Upper lobe of left lung (tissue), 4 donors: Measurements from ENCODE around the gene MPPED2.

Experiments used
- CTCF ChIP-seq, 6 experiments: fragments of 450-650 bp in 4 of 6; fragments of 200-600 bp in 2 of 6; sonication (generic) in 2 of 6; IDR thresholded peaks; one replicate each; pipeline ENCODE4 v1.5.1; 2016 to 2019; ENCODE audit warnings: antibody characterized with exemption in 6 of 6
- EP300 ChIP-seq, 4 donors: sonication (generic); formaldehyde crosslinking; IDR thresholded peaks; one replicate each; pipeline ENCODE4 v1.5.1; 2017; ENCODE audit warnings: antibody characterized with exemption in 4 of 4, control low read depth in 2 of 4
- POLR2A ChIP-seq, 4 donors: fragments of 450-650 bp; IDR thresholded peaks; one replicate each; pipeline ENCODE4 v1.5.1; 2016 to 2017; ENCODE audit warnings: antibody characterized with exemption in 4 of 4, mild to moderate bottlenecking in 2 of 4
- POLR2AphosphoS5 ChIP-seq, 2 donors: sonication (generic); formaldehyde crosslinking; IDR thresholded peaks; one replicate each; pipeline ENCODE4 v1.5.1; 2017; ENCODE audit warnings: antibody characterized with exemption in 2 of 2

- TF ChIP-seq CTCF (IDR thresholded peaks at IDR 0.05) (no peak), POLR2AphosphoS5 (IDR thresholded peaks at IDR 0.05) (no peak), EP300 (IDR thresholded peaks at IDR 0.05) (no peak), POLR2A (IDR thresholded peaks at IDR 0.05) (no peak)
Measured at GRCh38 chr11:30360741-30361140, 225.4 kb downstream of the MPPED2 start.
